HUES64 (cell line): ENCODE data around the gene VCL.
"Not testable (repeated sequence)": the region's sequence is repeated elsewhere in the genome, so short reads cannot be mapped to it uniquely, and the experiment has no call there.

Experiments used
- H3K27ac ChIP-seq: 2 replicates; pipeline ENCODE4 v1.7.0; 2013; ENCODE audit warnings: low read depth, low read length, inconsistent platforms
- H3K27me3 ChIP-seq: 2 replicates; pipeline ENCODE4 v1.6.1; 2013; ENCODE audit warnings: mild to moderate bottlenecking, low read length; ENCODE audit not compliant: insufficient read depth
- H3K36me3 ChIP-seq: 2 replicates; pipeline ENCODE4 v1.6.1; 2013; ENCODE audit warnings: mild to moderate bottlenecking, low read length; ENCODE audit not compliant: insufficient read depth
- H3K4me1 ChIP-seq: 2 replicates; pipeline ENCODE4 v1.6.1; 2013; ENCODE audit warnings: mild to moderate bottlenecking, low read length, moderate library complexity; ENCODE audit not compliant: insufficient read depth
- H3K4me3 ChIP-seq: 2 replicates; pipeline ENCODE4 v1.5.1; 2013; ENCODE audit warnings: mild to moderate bottlenecking, low read length, moderate library complexity
- H3K9ac ChIP-seq: 2 replicates; pipeline ENCODE4 v1.6.1; 2013; ENCODE audit warnings: mild to moderate bottlenecking, low read depth, low read length
- H3K9me3 ChIP-seq: 2 replicates; pipeline ENCODE4 v1.6.1; 2013; ENCODE audit warnings: low read depth, low read length; ENCODE audit not compliant: insufficient read depth
- WGBS: fragments of 150-250, 120-280 bp; methylation state at CpG from one replicate; pipeline ENCODE4 v1.1.7; 2013; ENCODE audit warnings: missing lambda C conversion rate; 5-methylcytosine and 5-hydroxymethylcytosine counted together

The VCL gene

GRCh38 chr10:73992899-73993788, 4.8 kb upstream of the VCL start:
- Histone ChIP-seq H3K4me3 (no peak overlapping the region), H3K4me1 (0 out of 2 replicates have a peak, but pooled peaks cover 3% of the 10 kb centered on the region), H3K27me3 (no peaks in the 10 kb centered on the region), H3K27ac (no peak overlapping the region), H3K9ac (no peak overlapping the region), H3K9me3 (no peaks in the 10 kb centered on the region), H3K36me3 (no peaks in the 10 kb centered on the region)
- 89% methylated on average over 6 of the region's 6 CpGs for WGBS

DNA sequence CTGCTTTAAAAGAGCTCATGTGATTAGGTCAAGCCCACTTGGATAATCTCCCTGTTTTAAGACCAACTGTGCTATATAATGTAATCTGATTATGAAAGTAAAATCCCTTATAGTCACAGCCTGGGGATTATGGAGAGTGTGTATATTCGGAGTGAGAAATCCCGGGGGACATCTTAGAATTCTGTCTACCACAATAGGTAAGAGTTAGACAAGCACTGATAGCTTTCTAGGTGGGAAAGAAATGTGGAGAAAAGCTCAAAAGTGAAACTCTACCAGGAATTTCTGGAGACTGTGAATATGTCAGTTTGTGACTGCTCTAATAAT, 2.9 kb upstream of the VCL start:
- no peaks in the 10 kb centered on the region for H3K27me3 ChIP-seq
- H3K36me3 ChIP-seq = peaks cover 6% of the 10 kb centered on the region
- H3K27ac ChIP-seq = no peak overlapping the region
- 87% methylated on average over 2 of the region's 2 CpGs for WGBS
- no peaks in the 10 kb centered on the region for H3K9me3 ChIP-seq
- no peak overlapping the region for H3K9ac ChIP-seq
- no peak overlapping the region for H3K4me3 ChIP-seq
- H3K4me1 ChIP-seq = peaks cover 9% of the 10 kb centered on the region; the same call in 1 of the 2 replicates

DNA sequence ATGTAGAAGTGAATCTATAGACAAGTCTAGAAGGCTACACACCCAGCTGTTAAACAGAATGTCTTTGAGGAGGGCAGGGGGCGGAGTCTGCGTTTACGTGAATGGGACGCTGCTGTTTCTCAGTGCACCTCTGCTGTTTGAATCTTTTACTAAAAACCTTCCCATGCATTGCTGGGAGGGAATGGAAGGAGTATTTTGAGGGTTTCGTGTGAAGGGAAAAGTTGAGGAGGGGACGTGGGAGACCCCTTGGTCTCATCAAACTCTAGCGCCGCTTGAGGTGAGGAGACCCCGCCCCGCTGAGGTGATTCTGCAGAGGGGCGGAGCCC, 492 bp upstream of the VCL start:
- H3K27ac ChIP-seq = peak overlapping the region; percentile 93
- 3% methylated on average over 11 of the region's 11 CpGs for WGBS
- H3K9me3 ChIP-seq = no peaks in the 10 kb centered on the region
- peak overlapping the region; percentile 87 for H3K9ac ChIP-seq
- H3K36me3 ChIP-seq = peaks cover 24% of the 10 kb centered on the region
- no peaks in the 10 kb centered on the region for H3K27me3 ChIP-seq
- peak overlapping the region; percentile 81 for H3K4me3 ChIP-seq
- peaks cover 16% of the 10 kb centered on the region; the same call in 1 of the 2 replicates for H3K4me1 ChIP-seq

- Histone ChIP-seq H3K4me1 (peaks cover 19% of the 10 kb centered on the region), H3K27me3 (no peaks in the 10 kb centered on the region), H3K4me3 (peak overlapping the region; percentile 95), H3K9ac (peak overlapping the region; percentile 99), H3K27ac (peak overlapping the region; percentile 99), H3K9me3 (no peaks in the 10 kb centered on the region), H3K36me3 (peaks cover 28% of the 10 kb centered on the region)
- under 1% methylated on average over 21 of the region's 21 CpGs for WGBS
These were observed 660 bp downstream of the VCL start for GRCh38 chr10:73998623-73998928.

DNA sequence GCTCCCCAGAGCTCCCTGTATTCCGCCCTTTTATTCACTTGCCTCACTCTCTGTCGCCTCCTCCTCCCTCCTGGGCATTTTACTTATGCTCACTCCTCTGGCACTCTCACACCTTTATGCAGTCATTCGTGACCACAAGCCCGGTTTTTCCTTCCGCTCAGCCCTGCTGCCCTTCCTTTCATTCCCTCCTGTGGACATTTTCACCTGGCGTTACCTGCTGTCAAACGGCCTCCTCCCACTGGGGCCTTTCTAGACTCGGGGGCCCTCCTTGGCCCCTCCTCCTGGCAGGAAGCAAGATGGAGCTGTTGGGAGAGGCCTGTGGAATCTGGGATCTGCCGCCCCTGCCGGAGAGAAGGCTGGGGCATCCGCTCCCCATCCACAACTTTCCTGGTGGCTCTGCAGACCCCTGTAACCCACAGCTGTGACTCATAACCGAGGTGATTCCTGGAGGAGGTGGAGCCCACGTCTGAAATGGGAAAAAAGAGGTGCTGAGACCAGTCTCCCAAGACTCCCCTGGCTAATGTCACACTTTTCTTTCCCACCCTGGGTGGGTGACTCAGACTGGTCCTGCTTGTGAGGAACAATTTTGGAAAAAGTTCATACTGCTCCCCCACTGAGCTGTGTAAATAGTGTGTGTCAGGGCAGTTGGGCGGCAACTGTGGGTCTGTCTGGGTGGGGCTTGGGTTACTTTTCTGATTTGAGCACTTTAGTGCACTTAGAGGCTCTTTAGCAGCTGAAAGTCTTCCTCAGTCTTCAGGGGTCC, 1.2 kb downstream of the VCL start:
- WGBS = under 1% methylated on average over 14 of the region's 14 CpGs

GRCh38 chr10:73999703-74000102, 1.8 kb downstream of the VCL start:
- Histone ChIP-seq H3K4me3 (peak overlapping the region; percentile 95), H3K27ac (no peak overlapping the region), H3K27me3 (no peaks in the 10 kb centered on the region), H3K9me3 (no peaks in the 10 kb centered on the region), H3K4me1 (peaks cover 19% of the 10 kb centered on the region), H3K36me3 (peaks cover 37% of the 10 kb centered on the region), H3K9ac (peak overlapping the region; percentile 99)
- no CpG with 5 or more reads among the region's 1 CpG for WGBS

More for the DNA sequence above, 1.2 kb downstream of the VCL start:
- Histone ChIP-seq H3K4me3 (peak overlapping the region; percentile 95), H3K27me3 (no peaks in the 10 kb centered on the region), H3K9ac (peak overlapping the region; percentile 99), H3K4me1 (peaks cover 19% of the 10 kb centered on the region), H3K36me3 (peaks cover 33% of the 10 kb centered on the region), H3K9me3 (no peaks in the 10 kb centered on the region), H3K27ac (peak overlapping the region; percentile 99)

DNA sequence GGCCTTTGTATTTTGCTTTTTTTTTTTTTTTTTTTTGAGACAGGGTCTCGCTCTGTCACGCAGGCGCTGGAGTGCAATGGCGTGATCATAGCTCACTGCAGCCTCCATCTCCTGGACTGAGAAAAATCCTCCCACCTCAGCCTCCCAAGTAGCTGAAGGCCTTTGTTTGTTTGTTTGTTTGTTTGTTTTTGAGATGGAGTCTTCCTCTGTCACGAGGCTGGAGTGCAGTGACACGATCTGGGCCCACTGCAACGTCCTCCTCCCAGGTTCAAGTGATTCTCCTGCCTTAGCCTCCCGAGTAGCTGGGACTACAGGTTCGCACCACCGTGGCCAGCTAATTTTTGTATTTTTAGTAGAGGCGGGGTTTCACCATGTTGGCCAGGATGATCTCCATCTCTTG, 2.3 kb downstream of the VCL start:
- Histone ChIP-seq H3K4me1 (peaks cover 19% of the 10 kb centered on the region), H3K4me3 (peak overlapping the region; percentile 95), H3K36me3 (peaks cover 41% of the 10 kb centered on the region), H3K9ac (peak overlapping the region; percentile 99; the same call in 1 of the 2 replicates)
- H3K27ac ChIP-seq, H3K27me3 ChIP-seq, H3K9me3 ChIP-seq: not testable (repeated sequence)
- WGBS = 90% methylated on average over 11 of the region's 11 CpGs

GRCh38 chr10:74000892-74001669, 3.2 kb downstream of the VCL start:
- peaks cover 19% of the 10 kb centered on the region for H3K4me1 ChIP-seq
- H3K27me3 ChIP-seq = no peaks in the 10 kb centered on the region
- H3K27ac ChIP-seq = no peak overlapping the region
- peaks cover 41% of the 10 kb centered on the region for H3K36me3 ChIP-seq
- H3K9me3 ChIP-seq = no peaks in the 10 kb centered on the region
- 92% methylated on average over 7 of the region's 7 CpGs for WGBS
- H3K4me3 ChIP-seq = peak overlapping the region; percentile 95
- H3K9ac ChIP-seq = peak overlapping the region; percentile 12; the same call in 1 of the 2 replicates

- no peaks in the 10 kb centered on the region for H3K27me3 ChIP-seq
- H3K4me3 ChIP-seq = no peak overlapping the region
- H3K36me3 ChIP-seq = peaks cover 46% of the 10 kb centered on the region
- peaks cover 21% of the 10 kb centered on the region for H3K4me1 ChIP-seq
- no peaks in the 10 kb centered on the region for H3K9me3 ChIP-seq
- H3K9ac ChIP-seq = no peak overlapping the region
- 96% methylated on average over 1 of the region's 1 CpG for WGBS
- H3K27ac ChIP-seq = no peak overlapping the region
These were observed 8.4 kb downstream of the VCL start for GRCh38 chr10:74006269-74006668.

DNA sequence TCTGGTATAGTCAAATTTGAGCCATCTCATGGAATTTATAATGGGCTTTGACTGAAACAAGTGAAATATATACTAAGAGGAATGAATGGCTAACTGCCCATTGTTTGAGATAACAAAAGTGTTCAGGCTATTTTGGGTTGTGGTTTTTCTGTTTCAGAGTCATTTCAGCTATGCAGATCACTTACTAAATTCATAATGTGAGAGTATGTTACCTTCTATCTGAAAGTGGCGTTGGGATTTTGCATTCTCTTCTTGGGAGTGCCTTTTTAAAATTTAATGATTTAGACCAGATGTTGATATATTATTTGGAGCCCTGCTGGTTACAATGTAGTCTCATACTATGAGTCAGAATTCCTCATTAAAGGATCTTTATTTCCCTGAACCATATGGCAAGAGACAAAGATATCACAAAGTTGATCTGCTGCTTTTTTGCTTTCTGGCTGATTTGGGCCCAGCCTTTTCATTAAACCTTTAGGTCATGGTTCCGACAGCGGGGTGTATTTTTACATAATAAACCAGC, 10.4 kb downstream of the VCL start:
- Histone ChIP-seq H3K27me3 (no peaks in the 10 kb centered on the region), H3K4me3 (no peak overlapping the region), H3K9ac (no peak overlapping the region), H3K27ac (no peak overlapping the region), H3K4me1 (peaks cover 32% of the 10 kb centered on the region), H3K9me3 (no peaks in the 10 kb centered on the region), H3K36me3 (peaks cover 43% of the 10 kb centered on the region)
- 100% methylated on average over 3 of the region's 3 CpGs for WGBS

GRCh38 chr10:74011017-74011416, 13.1 kb downstream of the VCL start:
- Histone ChIP-seq H3K4me1 (peaks cover 32% of the 10 kb centered on the region), H3K27me3 (no peaks in the 10 kb centered on the region), H3K27ac (no peak overlapping the region), H3K4me3 (no peak overlapping the region), H3K36me3 (peaks cover 36% of the 10 kb centered on the region), H3K9ac (no peak overlapping the region), H3K9me3 (no peaks in the 10 kb centered on the region)
- WGBS = 96% methylated on average over 4 of the region's 6 CpGs
